Measurements from ENCODE around the gene GHR.
"Not testable (repeated sequence)": the region's sequence is repeated elsewhere in the genome, so short reads cannot be mapped to it uniquely, and the experiment has no call there.

GHR gene

DNA sequence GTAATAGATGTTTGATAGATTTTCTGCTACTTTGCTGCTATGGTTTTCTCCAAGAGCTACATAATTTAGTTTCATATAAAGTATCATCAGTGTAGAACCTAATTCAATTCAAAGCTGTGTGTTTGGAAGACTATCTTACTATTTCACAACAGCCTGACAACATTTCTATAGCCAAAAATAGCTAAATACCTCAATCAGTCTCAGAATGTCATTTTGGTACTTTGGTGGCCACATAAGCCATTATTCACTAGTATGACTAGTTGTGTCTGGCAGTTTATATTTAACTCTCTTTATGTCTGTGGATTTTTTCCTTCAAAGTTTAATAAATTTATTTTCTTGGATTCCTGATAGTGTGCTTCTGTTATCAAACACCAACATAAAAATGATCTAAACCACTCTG, 298.2 kb downstream of the GHR start:
- Histone ChIP-seq H3K4me3 (ENCODE audit: low read depth in 1 of 2, low read length in 2 of 2) (no peak overlapping the region), H3K79me2 (ENCODE audit: insufficient read depth, low read length) (no peaks in the 10 kb centered on the region), H3K9me3 (ENCODE audit: insufficient read depth, low read length, severe bottlenecking) (no peaks in the 10 kb centered on the region), H4K20me1 (ENCODE audit: insufficient read depth, low read length) (no peaks in the 10 kb centered on the region), H3K4me1 (ENCODE audit: insufficient read depth, low read length) (no peaks in the 10 kb centered on the region), H3K27me3 (ENCODE audit: insufficient read depth, low read length, poor library complexity) (peaks cover 18% of the 10 kb centered on the region), H3K27ac (ENCODE audit: low read length) (no peak overlapping the region), H2AFZ (ENCODE audit: low read depth, low read length) (no peak overlapping the region), H3K36me3 (ENCODE audit: insufficient read depth, low read length) (no peaks in the 10 kb centered on the region), H3K9ac (ENCODE audit: low read depth, low read length) (no peak overlapping the region), H3K4me2 (ENCODE audit: insufficient read depth, low read length) (no peak overlapping the region)
- TF ChIP-seq EZH2 (IDR thresholded peaks at IDR 0.05; ENCODE audit: borderline replicate concordance, low read depth, low read length, severe bottlenecking): no peak
- no peak for TF ChIP-seq CTCF (IDR thresholded peaks at IDR 0.05; ENCODE audit: borderline replicate concordance, extremely low read depth, low read length, poor library complexity, severe bottlenecking)
- DNase-seq (no peak), ATAC-seq (ENCODE audit: insufficient read depth, low read depth) (no peak)

GRCh38 chr5:42734531-42735058, 311.4 kb downstream of the GHR start:
- H4K20me1 ChIP-seq (ENCODE audit: insufficient read depth, low read length); DNase-seq; H3K4me1 ChIP-seq (ENCODE audit: insufficient read depth, low read length); H3K27ac ChIP-seq (ENCODE audit: low read length); ATAC-seq (ENCODE audit: insufficient read depth, low read depth); H3K9me3 ChIP-seq (ENCODE audit: insufficient read depth, low read length, severe bottlenecking); H3K79me2 ChIP-seq (ENCODE audit: insufficient read depth, low read length); H3K36me3 ChIP-seq (ENCODE audit: insufficient read depth, low read length); H3K4me2 ChIP-seq (ENCODE audit: insufficient read depth, low read length); H3K27me3 ChIP-seq (ENCODE audit: insufficient read depth, low read length, poor library complexity); H2AFZ ChIP-seq (ENCODE audit: low read depth, low read length); H3K4me3 ChIP-seq (ENCODE audit: low read depth in 1 of 2, low read length in 2 of 2); H3K9ac ChIP-seq (ENCODE audit: low read depth, low read length): not testable (repeated sequence)

- H3K36me3 ChIP-seq (ENCODE audit: insufficient read depth, low read length): no peaks in the 10 kb centered on the region
- no peaks in the 10 kb centered on the region for H3K27me3 ChIP-seq (ENCODE audit: insufficient read depth, low read length, poor library complexity)
- no peak for DNase-seq
- H3K27ac ChIP-seq (ENCODE audit: low read length): no peak overlapping the region
- no peak overlapping the region for H3K4me3 ChIP-seq (ENCODE audit: low read depth in 1 of 2, low read length in 2 of 2)
- no peak overlapping the region for H3K9ac ChIP-seq (ENCODE audit: low read depth, low read length)
- no peaks in the 10 kb centered on the region for H3K4me1 ChIP-seq (ENCODE audit: insufficient read depth, low read length)
- no peaks in the 10 kb centered on the region for H3K9me3 ChIP-seq (ENCODE audit: insufficient read depth, low read length, severe bottlenecking)
- H4K20me1 ChIP-seq (ENCODE audit: insufficient read depth, low read length): no peaks in the 10 kb centered on the region
- no peak for TF ChIP-seq EZH2 (IDR thresholded peaks at IDR 0.05; ENCODE audit: borderline replicate concordance, low read depth, low read length, severe bottlenecking)
- TF ChIP-seq CTCF (IDR thresholded peaks at IDR 0.05; ENCODE audit: borderline replicate concordance, extremely low read depth, low read length, poor library complexity, severe bottlenecking): no peak
- H2AFZ ChIP-seq (ENCODE audit: low read depth, low read length): no peak overlapping the region
- ATAC-seq (ENCODE audit: insufficient read depth, low read depth): no peak
- no peak overlapping the region for H3K4me2 ChIP-seq (ENCODE audit: insufficient read depth, low read length)
- H3K79me2 ChIP-seq (ENCODE audit: insufficient read depth, low read length): no peaks in the 10 kb centered on the region
These were observed 317.7 kb downstream of the GHR start for GRCh38 chr5:42740920-42741319.

DNA sequence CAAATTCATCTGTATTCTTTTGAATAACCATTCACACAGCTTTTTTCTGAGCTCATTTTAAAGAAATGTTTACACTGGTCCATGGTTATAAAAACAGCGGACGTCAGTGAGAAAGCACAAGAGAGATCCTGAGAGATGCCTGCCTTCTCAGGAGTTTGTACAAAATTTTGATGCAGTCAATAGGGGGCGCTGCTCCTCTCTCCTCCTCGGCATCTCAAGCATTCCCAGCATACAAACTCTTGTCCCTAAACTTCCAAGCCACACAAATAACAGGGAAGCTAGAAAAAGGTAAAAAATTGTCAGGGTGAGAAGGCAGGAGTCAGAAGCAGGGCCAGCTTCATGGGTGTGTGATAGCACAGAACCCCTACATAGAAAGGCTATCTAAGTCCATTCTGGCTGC, 322.2 kb downstream of the GHR start:
- no peak overlapping the region for H3K4me2 ChIP-seq (ENCODE audit: insufficient read depth, low read length)
- ATAC-seq (ENCODE audit: insufficient read depth, low read depth) (no peak), DNase-seq (no peak)
- TF ChIP-seq EZH2 (IDR thresholded peaks at IDR 0.05; ENCODE audit: borderline replicate concordance, low read depth, low read length, severe bottlenecking) (no peak), CTCF (IDR thresholded peaks at IDR 0.05; ENCODE audit: borderline replicate concordance, extremely low read depth, low read length, poor library complexity, severe bottlenecking) (peak; percentile 48)
- H4K20me1 ChIP-seq (ENCODE audit: insufficient read depth, low read length): no peaks in the 10 kb centered on the region
- H3K36me3 ChIP-seq (ENCODE audit: insufficient read depth, low read length): no peaks in the 10 kb centered on the region
- H3K9ac ChIP-seq (ENCODE audit: low read depth, low read length): no peak overlapping the region
- H3K9me3 ChIP-seq (ENCODE audit: insufficient read depth, low read length, severe bottlenecking): no peaks in the 10 kb centered on the region
- no peak overlapping the region for H2AFZ ChIP-seq (ENCODE audit: low read depth, low read length)
- no peak overlapping the region for H3K27ac ChIP-seq (ENCODE audit: low read length)
- H3K4me1 ChIP-seq (ENCODE audit: insufficient read depth, low read length): no peaks in the 10 kb centered on the region
- H3K79me2 ChIP-seq (ENCODE audit: insufficient read depth, low read length): no peaks in the 10 kb centered on the region
- H3K27me3 ChIP-seq (ENCODE audit: insufficient read depth, low read length, poor library complexity): no peaks in the 10 kb centered on the region
- no peak overlapping the region for H3K4me3 ChIP-seq (ENCODE audit: low read depth in 1 of 2, low read length in 2 of 2)

All from DND-41 (cell line).